HG02642 (cell line): ENCODE data around the gene FAM3A.

Experiments
- ATAC-seq: cut with Tn5 transposase; IDR thresholded peaks from one replicate; pipeline ENCODE4 v1.9.1; 2021; ENCODE audit warnings: mild to moderate bottlenecking; ENCODE audit not compliant: unreplicated experiment, poor library complexity

Gene FAM3A

DNA sequence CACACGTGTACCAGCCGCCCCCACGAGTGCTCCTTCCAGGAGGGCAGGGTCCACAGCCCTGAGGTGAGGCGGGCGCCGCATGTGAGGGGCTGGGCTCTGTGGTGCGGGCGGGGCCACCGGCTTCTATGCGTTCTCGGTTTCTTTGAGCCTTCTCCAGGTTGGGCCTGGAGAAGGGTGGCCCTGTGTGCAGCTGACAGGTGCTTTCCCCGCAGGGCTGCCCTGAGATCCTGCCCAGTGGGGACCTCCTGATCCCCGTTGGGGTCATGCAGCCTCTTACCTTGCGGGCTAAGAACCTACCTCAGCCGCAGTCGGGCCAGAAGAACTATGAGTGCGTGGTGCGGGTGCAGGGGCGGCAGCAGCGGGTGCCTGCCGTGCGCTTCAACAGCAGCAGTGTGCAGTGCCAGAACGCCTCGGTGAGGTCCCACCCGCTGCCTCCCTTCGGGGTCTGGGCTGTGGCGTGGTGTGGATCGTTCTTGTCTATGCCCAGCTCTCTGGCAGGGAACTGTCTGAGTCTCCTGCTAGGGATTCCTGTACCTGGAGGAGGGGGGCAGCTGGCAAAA is 51.1 kb downstream of the FAM3A start:
- ATAC-seq: no peak

DNA sequence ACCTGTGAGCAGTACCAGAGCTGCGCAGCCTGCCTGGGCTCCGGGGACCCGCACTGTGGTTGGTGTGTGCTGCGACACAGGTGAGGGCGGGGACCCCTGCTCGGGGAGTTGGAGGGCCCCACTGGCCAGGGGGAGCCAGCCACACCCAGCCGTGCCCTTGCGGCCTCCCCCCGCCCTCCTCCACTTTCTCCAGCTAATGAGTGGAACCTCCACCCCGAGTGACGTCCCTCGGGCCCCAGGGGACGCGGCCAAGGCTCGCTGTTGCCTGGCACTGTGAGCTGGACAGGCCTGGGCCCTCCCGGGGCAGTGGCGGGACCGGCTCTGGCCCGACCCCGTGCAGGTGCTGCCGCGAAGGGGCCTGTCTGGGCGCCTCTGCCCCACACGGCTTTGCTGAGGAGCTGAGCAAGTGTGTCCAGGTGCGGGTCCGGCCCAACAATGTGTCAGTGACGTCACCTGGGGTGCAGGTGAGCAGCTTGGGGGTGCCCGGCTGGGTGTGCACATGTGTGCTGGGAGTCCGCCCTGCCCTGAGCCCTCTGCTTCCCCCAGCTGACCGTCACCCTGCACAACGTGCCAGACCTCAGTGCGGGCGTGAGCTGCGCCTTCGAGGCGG is 52.3 kb downstream of the FAM3A start:
- ATAC-seq: no peak

DNA sequence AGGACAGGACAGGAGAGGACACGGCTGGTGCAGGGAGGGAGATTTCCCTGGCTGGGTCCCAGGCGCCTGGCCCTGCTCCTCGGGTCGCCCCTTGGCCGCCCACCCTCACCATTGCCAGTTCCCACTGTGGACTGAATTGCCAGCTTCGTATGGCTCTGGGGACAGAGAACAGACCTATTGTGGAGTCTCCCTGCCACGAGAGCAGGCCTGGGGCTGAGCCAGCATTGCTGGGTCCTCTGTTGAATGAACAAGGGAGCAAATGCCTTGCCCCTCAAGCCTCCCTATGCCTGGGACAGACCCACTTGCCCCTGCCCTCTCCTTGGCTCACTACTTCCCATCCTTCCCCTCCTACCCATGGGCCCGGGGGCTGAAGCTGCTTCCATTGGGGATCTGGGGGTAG is 53.6 kb downstream of the FAM3A start:
- ATAC-seq: no peak

DNA sequence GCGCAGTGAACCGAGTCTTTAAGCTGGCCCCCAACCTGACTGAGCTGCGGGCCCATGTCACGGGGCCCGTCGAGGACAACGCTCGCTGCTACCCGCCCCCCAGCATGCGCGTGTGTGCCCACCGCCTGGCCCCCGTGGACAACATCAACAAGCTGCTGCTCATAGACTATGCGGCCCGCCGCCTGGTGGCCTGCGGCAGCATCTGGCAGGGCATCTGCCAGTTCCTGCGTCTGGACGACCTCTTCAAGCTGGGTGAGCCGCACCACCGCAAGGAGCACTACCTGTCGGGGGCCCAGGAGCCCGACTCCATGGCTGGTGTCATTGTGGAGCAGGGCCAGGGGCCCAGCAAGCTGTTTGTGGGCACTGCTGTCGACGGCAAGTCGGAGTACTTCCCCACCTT is 55.7 kb downstream of the FAM3A start:
- no peak for ATAC-seq

DNA sequence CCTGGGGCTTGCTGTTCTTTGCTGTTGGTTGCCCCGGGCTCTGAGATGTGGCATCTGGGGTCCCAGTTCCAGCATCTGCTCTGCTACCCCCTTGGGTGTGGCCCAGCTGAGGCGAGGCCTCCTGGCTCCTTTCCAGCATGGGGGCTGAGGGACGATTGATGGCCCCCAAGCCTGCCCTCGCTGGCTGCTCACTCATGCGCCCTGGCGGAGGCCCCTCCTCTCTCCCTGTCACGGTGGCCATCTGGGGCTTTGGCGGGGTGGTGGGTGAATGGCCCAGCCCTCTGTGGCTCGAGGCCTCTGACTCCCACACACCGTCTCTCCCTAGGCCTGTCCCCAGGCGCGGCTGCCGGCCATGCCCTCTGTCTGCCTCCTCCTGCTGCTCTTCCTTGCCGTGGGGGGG is 56.2 kb downstream of the FAM3A start:
- ATAC-seq: no peak

DNA sequence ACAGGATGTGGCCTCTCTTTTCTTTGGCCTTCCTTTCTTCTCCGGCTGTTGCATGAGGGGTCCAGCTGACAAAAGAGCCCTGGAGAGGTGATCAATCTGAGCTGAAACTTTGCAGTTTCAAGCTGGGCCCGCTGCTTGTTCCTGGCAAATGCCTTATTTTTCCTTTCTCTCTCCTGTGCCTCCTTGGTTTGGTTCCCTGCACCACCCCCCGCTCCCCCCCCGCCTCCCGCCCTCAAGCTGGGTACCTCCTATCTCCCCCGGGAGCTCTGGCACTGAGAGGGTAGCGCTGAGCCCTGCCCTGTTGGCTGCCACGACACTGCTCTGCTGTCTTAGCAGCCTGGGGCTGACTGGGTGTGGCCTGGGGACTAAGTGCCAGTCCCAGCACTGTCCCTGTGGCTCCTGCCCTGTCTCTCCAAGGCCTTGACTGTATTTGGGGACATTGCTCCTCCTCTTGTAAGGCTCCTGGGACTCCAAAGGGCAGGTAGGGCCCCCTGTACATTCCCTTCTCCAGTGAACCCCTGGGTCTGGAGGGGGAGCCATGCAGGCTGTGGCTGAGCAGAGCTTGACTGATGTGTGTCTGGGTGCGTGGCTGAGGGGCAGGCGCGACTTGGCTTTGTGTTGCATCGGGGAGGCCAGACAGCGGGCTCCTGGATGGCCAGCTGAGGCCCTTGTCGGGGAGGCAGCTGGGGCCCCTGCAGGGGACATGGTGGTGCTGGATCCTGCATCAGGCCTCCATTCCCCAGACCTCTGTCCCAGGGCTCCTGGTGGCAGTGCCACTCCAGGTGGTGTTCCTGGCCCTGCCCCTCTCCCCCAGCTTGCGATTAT is 56.9 kb downstream of the FAM3A start:
- no peak for ATAC-seq

DNA sequence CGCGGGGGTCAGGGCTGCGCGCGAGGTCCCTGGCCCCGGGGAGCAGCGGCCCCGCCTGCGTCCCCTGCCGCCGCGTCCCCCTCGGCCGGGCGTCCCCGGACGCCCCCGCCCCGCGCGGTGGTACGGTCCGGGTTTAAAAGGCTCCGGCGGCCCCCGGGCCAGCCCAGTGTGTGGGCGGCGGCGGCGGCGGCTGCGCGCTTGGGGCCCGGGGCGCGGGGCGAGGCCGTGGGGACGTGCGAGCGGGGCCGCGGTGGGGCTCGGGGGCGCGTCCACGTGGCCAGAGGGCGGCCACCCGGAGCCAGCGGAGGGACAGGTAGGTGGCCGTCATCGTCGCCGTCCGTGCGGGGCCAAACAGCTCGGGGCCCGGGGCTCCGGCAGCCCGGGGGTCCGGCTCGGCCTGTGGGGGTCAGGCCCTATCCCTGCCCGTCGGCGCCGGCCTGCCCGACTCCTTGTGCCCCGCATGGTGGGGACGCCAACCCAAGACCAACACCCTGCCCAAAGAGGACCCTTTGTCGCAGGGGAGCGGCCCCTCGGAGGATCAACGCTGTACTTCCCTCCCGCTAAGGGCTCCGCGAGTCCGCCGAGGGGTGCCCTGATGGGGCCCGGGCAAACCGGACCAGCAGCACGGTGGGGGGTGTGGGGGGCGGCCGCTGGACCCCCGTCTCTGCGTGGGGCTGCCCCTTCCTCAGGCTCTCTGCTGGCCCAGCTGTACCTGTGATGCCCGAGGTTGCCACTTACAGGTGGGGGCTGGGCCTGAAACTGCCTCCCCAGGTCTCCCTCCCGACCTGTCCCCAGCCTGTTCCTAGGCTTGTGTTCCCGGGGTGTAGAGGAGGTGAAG is 57.7 kb downstream of the FAM3A start, which contains the start of gene PLXNA3:
Gene PLXNA3, plus strand, starts transcription at position 166 of the 838 bp plus-strand sequence. CDS start 1,903 bp downstream, outside the sequence.
- peak; percentile 67 for ATAC-seq

DNA sequence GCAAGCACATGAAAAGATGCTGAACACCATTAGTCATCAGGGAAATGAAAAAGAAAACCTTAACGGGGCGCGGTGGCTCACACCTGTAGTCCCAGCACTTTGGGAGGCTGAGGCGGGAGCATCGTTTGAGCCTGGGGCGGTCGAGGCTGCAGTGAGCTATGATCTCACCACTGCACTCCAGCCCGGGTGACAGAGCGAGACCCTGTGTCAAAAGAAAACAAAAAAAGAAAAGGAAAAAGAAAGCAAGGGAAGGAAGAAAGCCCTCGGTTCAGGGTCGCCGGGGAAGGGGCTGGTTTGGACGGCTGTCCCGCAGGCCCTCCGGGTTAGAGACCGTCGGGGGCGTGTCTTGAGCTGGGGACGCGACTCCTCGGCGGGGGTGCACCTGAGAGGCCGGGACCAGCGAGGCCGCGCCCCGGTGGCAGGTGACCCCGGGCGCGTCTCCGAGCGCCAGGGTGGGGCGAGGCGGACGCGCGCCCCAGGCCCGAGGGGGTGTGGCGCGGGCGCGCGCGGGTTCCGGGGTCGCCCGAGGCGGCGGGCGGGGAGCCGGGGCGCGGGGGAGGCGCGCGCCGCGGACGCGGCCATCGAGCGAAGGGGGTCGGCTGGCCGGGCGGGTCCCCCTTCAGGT is 58.4 kb downstream of the FAM3A start:
- peak; percentile 62 for ATAC-seq
